ELR (cell line): ENCODE results near the gene LBHD1.
"Not testable (repeated sequence)": the region's sequence is repeated elsewhere in the genome, so short reads cannot be mapped to it uniquely, and the experiment has no call there.

Source experiments
- DNase-seq: peaks from one replicate; pipeline ENCODE4 v3.0.0-alpha.2; 2015; ENCODE audit warnings: low read depth

The LBHD1 gene

DNA sequence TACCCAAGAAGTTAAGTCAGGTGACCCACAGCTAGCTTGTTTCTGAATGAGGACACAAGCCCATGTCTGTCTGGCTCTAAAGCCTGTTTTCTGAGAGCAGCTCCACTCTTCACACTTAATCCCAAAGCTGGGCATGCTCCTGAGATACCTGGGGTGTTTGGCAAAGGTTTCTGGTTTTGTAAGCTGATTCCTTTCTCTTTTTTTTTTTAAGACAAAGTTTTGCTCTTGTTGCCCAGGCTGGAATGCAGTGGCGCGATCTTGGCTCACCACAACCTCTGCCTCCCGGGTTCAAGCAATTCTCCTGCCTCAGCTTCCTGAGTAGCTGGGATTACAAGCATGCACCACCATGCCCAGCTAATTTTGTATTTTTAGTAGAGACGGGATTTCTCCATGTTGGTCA, 21.6 kb upstream of the LBHD1 start:
- DNase-seq, result not testable (repeated sequence)

- peak; percentile 70 for DNase-seq
Measured at GRCh38 chr11:62689421-62690183, 17.5 kb upstream of the LBHD1 start, which contains the start of gene LRRN4CL. Gene LRRN4CL, minus strand, starts transcription at chr11:62689530. Its CDS starts 1,022 bp downstream, at chr11:62688508.

DNA sequence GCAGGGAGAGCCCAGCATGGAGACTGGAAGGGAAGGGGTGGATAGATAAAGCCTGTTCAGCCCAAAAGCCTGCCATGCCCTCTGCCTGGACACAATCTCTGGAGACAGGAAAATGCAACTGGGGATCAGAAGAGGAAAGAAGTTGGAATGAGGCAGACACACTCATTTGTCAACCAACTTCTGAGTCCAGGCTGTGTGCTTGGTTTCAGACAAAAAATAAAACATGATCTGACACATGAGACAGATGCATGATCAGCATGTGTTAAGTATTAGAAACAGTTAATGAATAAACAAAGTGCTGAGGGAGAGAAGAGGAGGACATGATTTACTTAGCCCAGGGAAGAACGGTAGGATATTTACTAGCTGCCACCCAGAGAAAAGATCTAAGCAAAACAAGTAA, 16.4 kb upstream of the LBHD1 start:
- no peak for DNase-seq

DNA sequence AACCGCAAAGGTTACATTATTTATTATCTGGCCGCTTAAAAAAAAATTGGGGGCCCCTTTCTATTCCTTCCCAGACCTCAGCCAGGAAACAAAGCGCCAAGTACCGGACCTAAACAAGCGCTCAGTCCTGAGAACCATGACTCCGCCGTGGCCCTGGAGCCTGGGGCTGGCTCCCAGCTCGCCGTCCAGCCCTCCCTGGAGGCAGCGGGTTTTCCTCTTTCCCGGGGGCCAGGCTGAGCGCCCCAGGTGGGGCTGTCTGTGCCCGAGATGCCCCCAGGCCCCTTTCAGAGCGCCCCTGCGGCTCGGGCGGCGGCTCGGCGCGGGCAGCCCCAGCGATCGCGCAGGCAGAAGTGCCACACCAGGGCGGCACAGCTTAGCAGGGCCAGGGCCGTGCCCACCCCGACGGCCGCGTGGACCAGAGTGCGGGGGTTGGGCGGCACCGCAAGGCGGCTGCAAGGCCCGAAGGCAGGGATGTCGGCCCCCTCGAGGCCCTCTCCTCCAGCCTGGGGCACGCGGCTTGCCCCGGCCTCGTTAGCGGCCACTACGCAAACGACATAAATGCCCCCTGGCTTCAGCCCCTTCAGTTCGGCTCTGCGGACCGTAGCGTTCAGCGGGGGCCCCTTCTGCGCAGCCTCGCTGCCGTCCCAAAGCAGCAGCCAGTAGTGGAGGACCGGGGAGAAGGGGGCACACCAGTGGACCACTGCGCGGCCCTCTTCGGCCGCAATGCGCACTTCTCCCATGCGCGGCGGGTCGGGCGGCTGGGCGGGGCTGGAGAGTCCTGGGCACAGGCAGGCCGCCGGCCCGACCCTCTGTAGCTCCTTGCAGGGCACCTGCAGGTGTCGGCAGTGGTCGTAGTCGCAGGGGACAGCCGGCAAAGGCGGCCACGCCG, 15.7 kb upstream of the LBHD1 start:
- DNase-seq, result no peak

- DNase-seq, result no peak
Measured at GRCh38 chr11:62682518-62682917, 10.5 kb upstream of the LBHD1 start.

DNA sequence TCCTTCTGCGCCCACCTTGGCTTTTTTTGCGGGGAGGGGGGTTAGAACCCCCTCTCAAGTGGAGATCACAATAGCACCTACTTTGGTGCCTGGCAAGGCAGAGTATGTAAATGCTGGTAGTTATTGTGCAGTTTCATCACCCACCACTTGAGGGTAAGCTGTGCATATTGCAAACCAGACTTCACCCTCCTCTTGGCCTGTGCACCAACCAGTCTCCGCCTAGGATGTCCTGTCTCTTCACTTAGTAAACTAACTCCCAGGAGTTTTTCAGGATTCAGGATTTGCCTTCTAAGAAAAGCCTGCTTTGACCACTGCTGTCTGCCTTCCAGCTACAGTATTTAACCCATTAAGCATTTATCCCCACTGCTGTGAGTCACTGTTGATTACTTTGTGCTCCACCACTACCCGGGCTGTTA, 8.8 kb upstream of the LBHD1 start:
- DNase-seq, result peak; percentile 82

- peak; percentile 91 for DNase-seq
Measured at GRCh38 chr11:62678770-62679696, 7.0 kb upstream of the LBHD1 start, which contains the start of gene UBXN1. Gene UBXN1, minus strand, starts transcription at chr11:62679073. Its CDS starts 150 bp downstream, at chr11:62678923.

- DNase-seq, result no peak
Measured at GRCh38 chr11:62678433-62678769, 6.3 kb upstream of the LBHD1 start.

GRCh38 chr11:62677714-62678113, 5.6 kb upstream of the LBHD1 start:
- no peak for DNase-seq

GRCh38 chr11:62677156-62677555, 5.1 kb upstream of the LBHD1 start:
- no peak for DNase-seq

- no peak for DNase-seq
Measured at GRCh38 chr11:62676698-62677097, 4.6 kb upstream of the LBHD1 start.

DNA sequence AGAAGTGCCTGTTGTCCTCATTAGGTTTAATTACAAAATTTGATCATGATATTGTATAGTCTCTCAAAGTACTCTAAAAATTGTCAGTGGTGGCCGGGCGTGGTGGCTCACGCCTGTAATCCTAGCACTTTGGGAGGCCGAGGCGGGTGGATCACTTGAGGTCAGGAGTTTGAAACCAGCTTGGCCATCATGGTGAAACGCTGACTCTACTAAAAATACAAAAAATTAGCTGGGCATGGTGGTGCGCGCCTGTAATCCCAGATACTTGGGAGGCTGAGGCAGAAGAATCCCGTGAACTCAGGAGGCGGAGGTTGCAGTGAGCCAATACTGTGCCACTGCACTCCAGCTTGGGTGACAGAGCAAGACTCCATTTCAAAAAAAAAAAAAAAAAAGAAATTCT, 3.3 kb upstream of the LBHD1 start:
- not testable (repeated sequence) for DNase-seq

- DNase-seq, result no peak
Measured at GRCh38 chr11:62673196-62673525, 1.1 kb upstream of the LBHD1 start.

- no peak for DNase-seq
Measured at GRCh38 chr11:62671236-62671607, 845 bp downstream of the LBHD1 start.

DNA sequence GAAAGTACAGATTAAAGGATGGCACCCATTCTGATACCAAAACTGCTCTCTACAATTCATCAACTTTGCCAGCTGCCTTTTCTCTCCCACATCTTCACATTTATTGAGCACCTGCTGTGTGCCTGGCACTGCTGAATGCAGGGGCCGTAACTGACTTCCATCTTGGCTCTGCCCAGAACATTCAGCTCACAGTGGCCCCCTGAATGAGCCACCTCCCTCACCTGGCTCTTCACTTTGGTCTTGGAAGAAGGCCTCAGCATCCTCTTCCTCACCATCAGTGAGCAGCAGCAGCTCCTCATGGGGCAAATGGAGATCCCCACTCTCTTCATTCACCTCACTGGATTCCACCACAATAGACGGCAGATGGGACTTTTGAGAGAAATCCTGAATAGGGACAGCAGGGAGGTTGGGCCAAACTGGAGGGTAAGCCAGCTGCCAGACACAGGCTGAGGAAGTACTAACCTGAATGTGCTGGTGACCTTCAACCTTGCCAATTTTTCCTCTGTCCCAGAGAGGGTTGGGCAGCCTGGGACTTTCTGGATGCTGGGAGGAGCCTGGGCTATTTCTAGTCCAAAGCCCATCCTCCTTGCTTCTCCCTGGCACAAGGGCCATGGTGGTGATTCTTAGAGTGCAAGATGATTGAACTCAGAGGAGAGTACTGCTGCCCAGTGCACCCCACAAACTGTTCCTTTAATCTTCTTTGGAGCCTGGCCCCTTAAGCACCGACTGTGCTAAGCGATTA, 2.5 kb downstream of the LBHD1 start:
- DNase-seq, result no peak

- no peak for DNase-seq
Measured at GRCh38 chr11:62667460-62667859, 4.6 kb downstream of the LBHD1 start.

DNA sequence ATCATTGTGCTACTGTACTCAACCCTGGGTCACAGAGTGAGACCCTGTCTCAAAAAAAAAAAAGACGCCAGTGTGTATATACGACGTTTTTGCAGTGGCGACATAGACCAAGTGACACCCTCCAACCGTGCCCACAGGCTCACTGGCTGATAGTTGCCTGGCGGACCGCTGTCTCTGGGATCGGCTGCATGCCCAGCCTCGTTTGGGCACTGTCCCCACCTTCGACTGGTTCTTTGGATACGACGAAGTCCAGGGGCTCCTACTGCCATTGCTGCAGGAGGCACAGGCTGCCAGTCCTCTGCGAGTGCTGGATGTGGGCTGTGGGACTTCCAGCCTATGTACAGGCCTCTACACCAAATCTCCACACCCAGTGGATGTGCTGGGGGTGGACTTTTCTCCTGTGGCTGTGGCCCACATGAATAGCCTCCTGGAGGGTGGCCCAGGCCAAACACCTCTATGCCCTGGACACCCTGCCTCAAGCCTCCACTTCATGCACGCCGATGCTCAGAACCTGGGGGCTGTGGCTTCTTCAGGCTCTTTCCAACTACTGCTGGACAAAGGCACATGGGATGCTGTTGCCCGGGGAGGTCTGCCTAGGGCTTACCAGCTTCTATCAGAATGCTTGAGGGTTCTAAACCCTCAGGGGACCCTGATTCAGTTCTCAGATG, 5.7 kb downstream of the LBHD1 start:
- DNase-seq, result no peak

DNA sequence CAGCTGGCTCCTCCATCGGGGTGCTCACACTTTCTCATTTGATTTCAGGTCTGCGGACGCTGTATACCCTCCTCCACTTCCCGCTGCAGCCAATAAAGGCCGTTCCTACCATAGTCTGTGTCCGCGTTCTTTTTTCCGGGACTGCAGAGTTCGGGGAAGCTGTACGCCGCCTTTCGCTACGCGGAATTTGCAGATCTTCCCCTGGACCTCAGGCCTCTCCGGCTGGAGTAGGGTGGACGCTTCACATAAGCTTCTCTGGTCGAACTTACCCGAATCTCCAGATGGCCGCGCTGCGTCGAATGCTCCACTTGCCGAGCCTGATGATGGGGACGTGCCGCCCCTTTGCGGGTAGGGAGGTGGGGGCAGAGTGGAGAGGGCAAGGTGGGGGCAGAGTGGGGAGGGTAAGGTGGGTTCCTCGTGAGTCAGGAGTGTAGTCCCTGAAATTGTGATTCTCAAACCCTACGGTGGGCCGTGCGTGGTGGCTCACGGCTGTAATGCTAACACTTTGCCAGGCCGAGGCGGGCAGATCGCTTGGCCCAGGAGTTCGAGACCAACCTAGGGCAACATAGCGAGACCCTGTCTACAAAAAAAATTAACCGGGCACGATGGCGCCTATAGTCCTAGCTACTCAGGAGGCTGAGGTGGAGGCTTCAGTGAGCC, 6.3 kb downstream of the LBHD1 start:
- peak; percentile 57 for DNase-seq

DNA sequence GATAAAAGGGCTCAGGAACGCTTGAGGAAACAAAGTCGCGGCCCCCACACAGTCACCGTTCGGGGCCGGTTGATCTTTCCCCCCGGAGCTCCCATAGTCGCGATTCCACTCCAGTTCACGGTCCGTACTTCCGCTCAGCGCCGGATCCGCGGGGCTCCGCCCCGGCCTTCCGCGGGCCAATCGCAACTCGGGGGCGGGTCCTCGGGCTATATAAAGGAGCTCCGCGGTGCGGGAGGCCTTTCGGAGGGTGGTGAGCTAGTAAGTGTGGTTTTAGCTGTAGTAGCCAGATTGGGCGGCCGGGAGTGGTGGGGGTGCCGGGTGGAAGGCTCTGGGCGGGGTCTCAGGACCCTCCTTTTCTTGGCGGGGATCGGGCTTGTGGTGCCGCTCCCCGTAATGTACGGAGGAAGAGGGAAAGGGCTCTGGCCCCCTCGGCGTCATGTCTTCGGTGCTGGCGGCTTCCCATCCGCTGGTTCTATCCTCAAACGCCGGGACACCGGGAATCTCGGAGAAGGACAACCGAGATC, 6.9 kb downstream of the LBHD1 start, which contains the start of the genes C11orf98 and CSKMT:
TSS of gene C11orf98 (minus strand) at position 136 of the 524 bp plus-strand sequence. CDS start at position 95, 41 bp downstream.
TSS of gene CSKMT (plus strand) at position 238 of the 524 bp plus-strand sequence. CDS start 568 bp downstream, outside the sequence.
- DNase-seq, result peak; percentile 95
